Memory B cell (primary cell): Measurements from ENCODE around the gene GIMAP5.

ENCODE experiments used
- ATAC-seq: fragments of 150-1000 bp; cut with Tn5 transposase; 2 replicates; pipeline ENCODE4 v1.10.0; 2021; ENCODE audit warnings: low read depth, mild to moderate bottlenecking, moderate library complexity
- DNase-seq, 2 donors: peaks; one replicate each; pipeline ENCODE4 v3.0.0; 2022; ENCODE audit warnings: low spot score in 2 of 2
- H3K27ac Mint-ChIP-seq: one replicate; pipeline ENCODE4 v1.8.0; 2022; ENCODE audit warnings: mild to moderate bottlenecking, moderate library complexity, mixed read lengths
- H3K27me3 Mint-ChIP-seq: one replicate; pipeline ENCODE4 v1.8.0; 2022; ENCODE audit warnings: mixed read lengths
- H3K36me3 Mint-ChIP-seq: one replicate; pipeline ENCODE4 v1.8.0; 2022; ENCODE audit warnings: mild to moderate bottlenecking, mixed read lengths
- H3K4me1 Mint-ChIP-seq: one replicate; pipeline ENCODE4 v1.8.0; 2022; ENCODE audit warnings: mixed read lengths
- H3K4me3 Mint-ChIP-seq: one replicate; pipeline ENCODE4 v1.8.0; 2022; ENCODE audit warnings: mild to moderate bottlenecking, moderate library complexity, mixed read lengths
- H3K9me3 Mint-ChIP-seq: one replicate; pipeline ENCODE4 v1.8.0; 2022; ENCODE audit warnings: mixed read lengths

The GIMAP5 gene

GRCh38 chr7:150737265-150738055 lies at the start of gene GIMAP5:
GIMAP5 (plus strand) TSS chr7:150737418; CDS start chr7:150740885, 3,467 bp downstream.
- peaks cover 3% of the 10 kb centered on the region for H3K36me3 Mint-ChIP-seq
- H3K4me1 Mint-ChIP-seq, result peaks cover 4% of the 10 kb centered on the region

DNA sequence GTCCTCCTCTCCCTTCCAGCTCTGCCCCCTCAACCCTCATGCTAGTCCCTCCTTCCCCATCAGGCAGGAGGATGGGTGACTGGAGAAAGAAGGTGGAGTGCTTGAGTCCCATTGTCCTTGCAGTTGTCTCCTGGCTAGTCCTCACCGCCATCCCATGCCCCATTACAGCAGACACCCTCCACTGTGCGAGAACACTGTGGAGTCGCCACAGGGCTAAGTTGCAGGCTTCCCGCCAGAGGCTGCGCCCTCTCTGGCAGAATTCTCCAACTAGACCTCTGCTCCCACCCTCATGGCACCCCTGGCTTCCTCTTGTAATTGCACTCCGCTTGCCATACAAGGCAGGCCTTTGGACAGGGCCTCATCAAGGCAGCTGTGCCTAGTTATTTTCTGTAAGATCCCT lies 48.6 kb upstream of the GIMAP5 start:
- Mint-ChIP-seq H3K4me1 (peaks cover 28% of the 10 kb centered on the region), H3K36me3 (peaks cover 54% of the 10 kb centered on the region), H3K27me3 (no peaks in the 10 kb centered on the region), H3K9me3 (peaks cover 9% of the 10 kb centered on the region), H3K27ac (peak overlapping the region; percentile 55), H3K4me3 (no peak overlapping the region)
- DNase-seq (no peak), ATAC-seq (no peak)

More at GRCh38 chr7:150737265-150738055, at the start of gene GIMAP5:
- ATAC-seq, result peak; percentile 29
- Mint-ChIP-seq H3K9me3 (peaks cover 4% of the 10 kb centered on the region), H3K27ac (peak within 1 kb of the TSS; percentile 28), H3K27me3 (peaks cover 19% of the 10 kb centered on the region), H3K4me3 (peak within 1 kb of the TSS; percentile 77)
- DNase-seq, result no peak

DNA sequence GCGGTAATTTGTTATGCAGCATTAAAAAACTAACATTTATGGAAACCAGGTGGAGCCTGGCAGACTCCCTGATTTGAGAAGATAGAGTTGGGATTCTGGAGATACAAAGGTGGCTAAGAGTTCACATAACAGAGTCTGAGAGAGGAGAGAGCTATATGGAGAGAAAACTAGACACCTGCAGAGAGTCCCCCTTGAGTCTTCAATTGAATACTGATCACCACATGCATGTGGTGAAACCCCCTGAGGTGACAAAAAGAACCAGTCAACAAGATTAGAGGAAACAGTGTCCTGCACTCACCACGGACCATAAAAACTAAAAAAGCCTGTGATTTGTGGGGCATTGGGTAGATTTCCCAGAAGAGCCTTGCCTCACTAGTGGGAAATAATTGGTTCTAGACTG lies 41.6 kb upstream of the GIMAP5 start:
- Mint-ChIP-seq H3K27ac (no peak overlapping the region), H3K4me3 (no peak overlapping the region), H3K36me3 (peaks cover 29% of the 10 kb centered on the region), H3K9me3 (peaks cover 18% of the 10 kb centered on the region), H3K4me1 (peaks cover 3% of the 10 kb centered on the region), H3K27me3 (no peaks in the 10 kb centered on the region)
- ATAC-seq, result no peak
- no peak for DNase-seq

DNA sequence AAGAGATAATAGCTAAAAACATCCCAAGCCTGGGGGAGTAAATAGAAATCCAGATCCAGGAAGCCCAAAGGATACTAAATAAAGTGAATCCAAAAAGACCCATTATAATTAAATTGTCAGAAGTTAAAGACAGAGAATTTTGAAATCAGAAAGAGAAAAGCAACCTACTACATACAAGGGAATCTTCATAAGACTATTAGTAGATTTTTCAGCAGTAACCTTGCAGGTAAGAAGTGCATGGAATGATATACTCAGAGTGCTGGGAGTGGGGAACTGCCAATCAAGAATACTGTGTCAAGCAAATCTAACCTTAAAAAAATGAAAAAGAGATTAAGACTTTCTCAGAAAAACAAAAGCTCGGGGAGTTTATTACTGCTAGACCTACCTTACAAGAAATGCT lies 34.0 kb upstream of the GIMAP5 start:
- Mint-ChIP-seq H3K36me3 (peaks cover 16% of the 10 kb centered on the region), H3K4me3 (no peak overlapping the region), H3K27ac (no peak overlapping the region), H3K27me3 (no peaks in the 10 kb centered on the region), H3K9me3 (peaks cover 45% of the 10 kb centered on the region), H3K4me1 (no peaks in the 10 kb centered on the region)
- ATAC-seq (no peak), DNase-seq (no peak)

- H3K4me1 Mint-ChIP-seq, result peaks cover 14% of the 10 kb centered on the region
- no peak overlapping the region for H3K4me3 Mint-ChIP-seq
- peaks cover 6% of the 10 kb centered on the region for H3K9me3 Mint-ChIP-seq
- H3K27ac Mint-ChIP-seq, result no peak overlapping the region
- DNase-seq (no peak), ATAC-seq (no peak)
- peaks cover 8% of the 10 kb centered on the region for H3K36me3 Mint-ChIP-seq
- no peaks in the 10 kb centered on the region for H3K27me3 Mint-ChIP-seq
Observed at GRCh38 chr7:150715293-150715692, 21.9 kb upstream of the GIMAP5 start.

DNA sequence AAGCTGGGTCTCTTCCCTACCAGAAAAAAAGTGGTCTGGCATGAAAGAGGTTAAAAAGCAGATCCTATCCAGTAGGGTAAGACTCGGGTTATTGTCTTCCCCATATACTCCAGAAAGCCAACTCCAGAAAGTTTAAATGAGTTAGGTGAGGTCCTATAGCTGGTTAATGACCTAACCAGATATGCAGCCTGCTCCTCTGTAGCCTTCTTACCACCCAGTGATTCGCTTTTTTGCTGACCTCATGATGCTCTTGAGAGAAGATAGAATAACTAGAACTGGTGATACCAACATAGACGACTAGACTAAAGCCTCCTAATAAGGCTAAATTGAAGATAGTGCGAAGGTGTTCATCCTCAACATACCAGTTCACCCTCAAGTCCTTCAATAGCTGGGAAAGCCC lies 21.5 kb upstream of the GIMAP5 start:
- Mint-ChIP-seq H3K4me1 (peaks cover 14% of the 10 kb centered on the region), H3K9me3 (peaks cover 6% of the 10 kb centered on the region), H3K4me3 (no peak overlapping the region), H3K36me3 (peaks cover 8% of the 10 kb centered on the region), H3K27ac (peak overlapping the region; percentile 50), H3K27me3 (no peaks in the 10 kb centered on the region)
- DNase-seq, result no peak
- no peak for ATAC-seq

DNA sequence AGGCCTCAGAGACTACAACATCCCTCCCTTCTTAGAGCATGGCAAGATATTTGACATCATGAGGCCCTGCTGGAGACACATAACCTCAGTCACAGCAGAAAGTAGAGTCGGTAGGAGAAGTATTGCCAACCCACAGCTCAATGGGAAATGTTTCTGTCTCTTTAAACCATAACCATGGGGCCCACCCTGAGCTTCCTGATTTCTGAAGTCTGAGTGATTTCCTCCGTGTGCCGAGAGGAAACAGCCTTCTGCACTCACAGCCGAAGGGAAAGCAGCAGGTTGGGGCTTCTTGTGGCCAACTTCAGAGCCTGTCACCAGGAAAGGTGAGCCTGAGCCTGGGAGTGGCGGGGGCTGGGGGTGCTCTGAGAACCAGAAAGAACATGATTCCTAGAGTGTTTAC lies 20.9 kb upstream of the GIMAP5 start, which contains the start of gene GIMAP1:
Gene GIMAP1, plus strand, starts transcription at position 246 of the 400 bp plus-strand sequence. CDS start 2,435 bp downstream, outside the sequence.
- peaks cover 14% of the 10 kb centered on the region for H3K4me1 Mint-ChIP-seq
- H3K4me3 Mint-ChIP-seq, result peak within 1 kb of the TSS; percentile 83
- peak within 1 kb of the TSS; percentile 50 for H3K27ac Mint-ChIP-seq
- peaks cover 9% of the 10 kb centered on the region for H3K36me3 Mint-ChIP-seq
- peak; percentile 79 for ATAC-seq
- no peak for DNase-seq
- no peaks in the 10 kb centered on the region for H3K27me3 Mint-ChIP-seq
- peaks cover 6% of the 10 kb centered on the region for H3K9me3 Mint-ChIP-seq

GRCh38 chr7:150716939-150717338 lies 20.3 kb upstream of the GIMAP5 start:
- Mint-ChIP-seq H3K9me3 (peaks cover 6% of the 10 kb centered on the region), H3K36me3 (peaks cover 9% of the 10 kb centered on the region), H3K27me3 (no peaks in the 10 kb centered on the region), H3K4me3 (peak overlapping the region; percentile 83), H3K4me1 (peaks cover 14% of the 10 kb centered on the region), H3K27ac (no peak overlapping the region)
- ATAC-seq, result no peak
- DNase-seq, result no peak

GRCh38 chr7:150717814-150718420 lies 19.3 kb upstream of the GIMAP5 start:
- Mint-ChIP-seq H3K4me1 (peaks cover 14% of the 10 kb centered on the region), H3K27ac (no peak overlapping the region), H3K9me3 (peaks cover 3% of the 10 kb centered on the region)

DNA sequence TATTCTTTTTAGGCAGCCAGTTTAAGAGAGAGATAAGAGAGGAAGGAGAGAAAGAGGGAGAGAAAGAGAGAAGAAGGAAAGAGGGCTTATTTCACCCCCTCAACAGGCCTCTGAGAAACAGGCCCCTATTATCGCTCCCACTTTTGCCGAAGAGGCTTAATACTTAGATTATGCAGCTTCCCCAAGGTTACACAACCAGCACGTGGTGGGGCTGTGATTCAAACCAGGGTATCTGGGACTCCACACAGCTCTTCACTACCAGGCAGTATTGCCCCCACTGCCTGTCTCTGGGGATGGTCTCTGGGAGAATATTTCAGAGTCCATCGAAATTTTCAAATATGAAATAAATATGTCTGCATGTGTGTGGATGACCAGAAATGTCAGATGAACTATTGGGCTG lies 17.8 kb upstream of the GIMAP5 start:
- Mint-ChIP-seq H3K36me3 (peaks cover 12% of the 10 kb centered on the region), H3K4me3 (no peak overlapping the region), H3K4me1 (peaks cover 14% of the 10 kb centered on the region), H3K9me3 (no peaks in the 10 kb centered on the region), H3K27me3 (peaks cover 2% of the 10 kb centered on the region), H3K27ac (no peak overlapping the region)
- DNase-seq (no peak), ATAC-seq (no peak)

More at GRCh38 chr7:150717814-150718420, 19.3 kb upstream of the GIMAP5 start:
- ATAC-seq (no peak), DNase-seq (no peak)
- H3K36me3 Mint-ChIP-seq, result peaks cover 9% of the 10 kb centered on the region
- H3K4me3 Mint-ChIP-seq, result no peak overlapping the region
- no peaks in the 10 kb centered on the region for H3K27me3 Mint-ChIP-seq

- H3K4me1 Mint-ChIP-seq, result peaks cover 14% of the 10 kb centered on the region
- peaks cover 12% of the 10 kb centered on the region for H3K36me3 Mint-ChIP-seq
- H3K27ac Mint-ChIP-seq, result no peak overlapping the region
- no peaks in the 10 kb centered on the region for H3K9me3 Mint-ChIP-seq
- ATAC-seq, result no peak
- no peak overlapping the region for H3K4me3 Mint-ChIP-seq
- no peak for DNase-seq
- peaks cover 3% of the 10 kb centered on the region for H3K27me3 Mint-ChIP-seq
Observed at GRCh38 chr7:150719960-150720891, 17.0 kb upstream of the GIMAP5 start.

DNA sequence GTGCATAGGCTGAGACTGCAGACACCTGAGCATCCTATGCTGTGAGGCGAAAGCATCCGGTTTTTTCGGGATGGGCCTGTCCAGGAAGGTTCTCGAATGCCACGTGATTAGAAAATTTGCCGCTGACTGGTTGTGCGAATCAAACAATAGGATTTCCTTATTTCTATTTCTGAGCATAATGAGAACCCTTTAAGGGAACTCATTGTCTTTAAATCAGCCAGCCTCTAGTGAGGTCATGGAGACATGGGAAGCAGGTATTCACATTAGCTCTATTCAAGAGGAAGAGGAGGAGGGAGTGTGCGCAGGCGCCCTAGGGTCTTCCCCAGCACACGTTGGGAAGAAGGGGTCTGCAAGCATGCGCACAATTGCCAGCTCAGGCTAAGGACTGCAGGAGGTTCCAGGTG lies 15.2 kb upstream of the GIMAP5 start:
- H3K9me3 Mint-ChIP-seq, result peaks cover 6% of the 10 kb centered on the region
- H3K27ac Mint-ChIP-seq, result no peak overlapping the region
- ATAC-seq, result no peak
- H3K4me1 Mint-ChIP-seq, result peaks cover 4% of the 10 kb centered on the region
- H3K36me3 Mint-ChIP-seq, result peaks cover 16% of the 10 kb centered on the region
- H3K4me3 Mint-ChIP-seq, result no peak overlapping the region
- DNase-seq, result no peak
- peaks cover 6% of the 10 kb centered on the region for H3K27me3 Mint-ChIP-seq

GRCh38 chr7:150722431-150722931 lies 14.7 kb upstream of the GIMAP5 start:
- Mint-ChIP-seq H3K9me3 (peaks cover 6% of the 10 kb centered on the region), H3K4me3 (no peak overlapping the region), H3K4me1 (peaks cover 4% of the 10 kb centered on the region), H3K36me3 (peaks cover 16% of the 10 kb centered on the region), H3K27me3 (peaks cover 6% of the 10 kb centered on the region), H3K27ac (no peak overlapping the region)
- ATAC-seq (no peak), DNase-seq (no peak)
